ENCODE measurements around the gene LYRM2.

DNA sequence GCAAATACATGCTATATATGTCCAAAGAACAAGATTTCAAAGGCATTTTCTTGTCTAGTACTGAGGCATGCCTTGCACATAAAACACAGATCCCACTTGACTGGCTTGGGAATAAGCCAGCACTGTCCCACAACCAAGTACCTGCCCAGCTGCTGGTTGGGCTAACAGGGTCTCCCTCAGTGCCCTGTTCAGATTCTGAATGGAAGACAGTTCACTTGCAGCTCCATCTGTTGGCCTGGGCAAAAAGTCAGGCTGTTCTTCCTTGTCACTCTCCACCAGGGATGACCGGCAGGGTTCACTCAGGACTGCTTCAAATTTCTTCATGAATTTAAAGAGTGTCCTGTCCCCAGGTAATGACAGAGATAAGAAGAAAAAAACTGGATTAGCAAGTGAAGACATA is 44.4 kb upstream of the LYRM2 start:
- TF ChIP-seq CTCF (conservative IDR thresholded peaks at IDR 0.05; ENCODE audit: low read depth, low read length) (no peak), EZH2 (IDR thresholded peaks at IDR 0.05; ENCODE audit: low read length, unreplicated experiment) (no peak)

All from PC-3 (cell line).